ENCODE measurements around the gene SMCHD1.

GRCh38 chr18:2672410-2672809, 16.9 kb downstream of the SMCHD1 start:
- TF ChIP-seq, protein P1, sequence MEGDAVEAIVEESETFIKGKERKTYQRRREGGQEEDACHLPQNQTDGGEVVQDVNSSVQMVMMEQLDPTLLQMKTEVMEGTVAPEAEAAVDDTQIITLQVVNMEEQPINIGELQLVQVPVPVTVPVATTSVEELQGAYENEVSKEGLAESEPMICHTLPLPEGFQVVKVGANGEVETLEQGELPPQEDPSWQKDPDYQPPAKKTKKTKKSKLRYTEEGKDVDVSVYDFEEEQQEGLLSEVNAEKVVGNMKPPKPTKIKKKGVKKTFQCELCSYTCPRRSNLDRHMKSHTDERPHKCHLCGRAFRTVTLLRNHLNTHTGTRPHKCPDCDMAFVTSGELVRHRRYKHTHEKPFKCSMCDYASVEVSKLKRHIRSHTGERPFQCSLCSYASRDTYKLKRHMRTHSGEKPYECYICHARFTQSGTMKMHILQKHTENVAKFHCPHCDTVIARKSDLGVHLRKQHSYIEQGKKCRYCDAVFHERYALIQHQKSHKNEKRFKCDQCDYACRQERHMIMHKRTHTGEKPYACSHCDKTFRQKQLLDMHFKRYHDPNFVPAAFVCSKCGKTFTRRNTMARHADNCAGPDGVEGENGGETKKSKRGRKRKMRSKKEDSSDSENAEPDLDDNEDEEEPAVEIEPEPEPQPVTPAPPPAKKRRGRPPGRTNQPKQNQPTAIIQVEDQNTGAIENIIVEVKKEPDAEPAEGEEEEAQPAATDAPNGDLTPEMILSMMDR (IDR thresholded peaks at IDR 0.05) = no peak
- TF ChIP-seq POLR2A (IDR thresholded peaks at IDR 0.05) = no peak

All from Peyer's patch (tissue), 4 donors.